CD4-positive, alpha-beta T cell (primary cell): ENCODE measurements around the gene BTBD1. TPM values are rescaled to one million over a fixed set of nuclear protein-coding genes. Genes with fewer than 3 reads are reported as not detected.
A peak's percentile ranks its signal among the peaks of the same experiment; 100 is the strongest.

Experiments used
- ATAC-seq: fragments of 200-7000 bp; cut with Tn5 transposase; one replicate; pipeline ENCODE4 v1.10.0; 2022; ENCODE audit warnings: mild to moderate bottlenecking; ENCODE audit not compliant: poor library complexity
- CTCF ChIA-PET: fragments of 350-600 bp; sonication (Branson Sonifier 250); formaldehyde crosslinking; loops from one replicate; lab custom pipeline; 2021; ENCODE audit warnings: antibody characterized with exemption, inconsistent platforms; lab: Charles Lee
- POLR2A ChIA-PET: fragments of 350-600 bp; sonication (Branson Sonifier 250); formaldehyde crosslinking; loops from one replicate; lab custom pipeline; 2021; ENCODE audit warnings: antibody characterized with exemption, inconsistent platforms; lab: Charles Lee
- DNase-seq, 14 experiments: peaks; one replicate each; pipeline ENCODE4 v3.0.0-alpha.2; 2013 to 2020; ENCODE audit warnings: mixed read lengths in 2 of 14
- H3K27ac ChIP-seq, 2 donors: one replicate each; pipeline versions ENCODE4 v1.5.1 to v1.7.0; 2013; ENCODE audit warnings: low read length in 2 of 2, low read depth in 1 of 2, mild to moderate bottlenecking in 1 of 2
- H3K27me3 ChIP-seq, 2 experiments: 1 replicate in 1 of 2; 2 replicates in 1 of 2; pipeline versions ENCODE4 v1.6.1 to v1.7.0; 2013; ENCODE audit warnings: low read length in 2 of 2, control low read depth in 1 of 2, mild to moderate bottlenecking in 1 of 2, moderate library complexity in 1 of 2; ENCODE audit not compliant: insufficient read depth in 2 of 2, control insufficient read depth in 1 of 2
- H3K36me3 ChIP-seq: one replicate; pipeline ENCODE4 v1.6.1; 2013; ENCODE audit warnings: low read length, control low read depth; ENCODE audit not compliant: insufficient read depth
- H3K4me1 ChIP-seq: one replicate; pipeline ENCODE4 v1.6.1; 2013; ENCODE audit warnings: low read length, control low read depth; ENCODE audit not compliant: insufficient read depth
- H3K4me3 ChIP-seq: one replicate; pipeline ENCODE4 v1.5.1; 2013; ENCODE audit warnings: mild to moderate bottlenecking, low read length, moderate library complexity
- H3K9me3 ChIP-seq, 2 experiments: 1 replicate in 1 of 2; 2 replicates in 1 of 2; pipeline versions ENCODE4 v1.6.1 to v1.7.0; 2013; ENCODE audit warnings: low read length in 2 of 2, mild to moderate bottlenecking in 2 of 2, control low read depth in 1 of 2, moderate library complexity in 1 of 2; ENCODE audit not compliant: control insufficient read depth in 1 of 2, insufficient read depth in 1 of 2
- H3K27ac Mint-ChIP-seq: one replicate; pipeline ENCODE4 v1.8.0; 2020; ENCODE audit warnings: mixed read lengths
- H3K27me3 Mint-ChIP-seq: one replicate; pipeline ENCODE4 v1.8.0; 2021; ENCODE audit warnings: mixed read lengths
- H3K36me3 Mint-ChIP-seq: one replicate; pipeline ENCODE4 v1.8.0; 2021; ENCODE audit warnings: low read depth, mixed read lengths
- H3K4me1 Mint-ChIP-seq: one replicate; pipeline ENCODE4 v1.8.0; 2021; ENCODE audit warnings: low read depth, mixed read lengths
- H3K4me3 Mint-ChIP-seq: one replicate; pipeline ENCODE4 v1.8.0; 2020; ENCODE audit warnings: mild to moderate bottlenecking, mixed read lengths
- H3K9me3 Mint-ChIP-seq: one replicate; pipeline ENCODE4 v1.8.0; 2020; ENCODE audit warnings: mixed read lengths
- CTCF ChIP-seq: fragments of 200-600 bp; IDR thresholded peaks from one replicate; pipeline ENCODE4 v1.8.0; 2022; ENCODE audit warnings: antibody characterized with exemption, mild to moderate bottlenecking
- intact Hi-C, 2 experiments: fragments of 100-400 bp; cut with DNase I in 1 of 2; cut with micrococcal nuclease in 1 of 2; formaldehyde crosslinking; loops; one replicate each; pipeline versions ENCODE4 v1.15.1 to v1.9.0; 2023 to 2025; cut with DNase I, micrococcal nuclease
- total RNA-seq, 174 experiments: library from RNA in 2 of 174; stranded (reverse) in 2 of 174; gene quantifications; one replicate each; pipeline ENCODE4 v1.2.3 and lab custom pipeline; 2021 to 2026

The BTBD1 gene
- total RNA-seq, 2 experiments from 2014 or later = 26.3 to 27.5 TPM

- Mint-ChIP-seq H3K36me3 (peaks cover 5% of the 10 kb centered on the region), H3K4me1 (peaks cover 13% of the 10 kb centered on the region), H3K4me3 (peak overlapping the region; percentile 70), H3K27ac (peak overlapping the region; percentile 73), H3K9me3 (no peaks in the 10 kb centered on the region), H3K27me3 (no peaks in the 10 kb centered on the region)
- Histone ChIP-seq H3K27me3 (no peaks in the 10 kb centered on the region), H3K9me3 (no peaks in the 10 kb centered on the region), H3K4me1 (peaks cover 8% of the 10 kb centered on the region), H3K4me3 (peak overlapping the region; percentile 20), H3K27ac (no peak overlapping the region), H3K36me3 (peaks cover 5% of the 10 kb centered on the region)
- POLR2A ChIA-PET = interaction anchor here (1.0 to 1.8 kb wide), 3 partner anchors 13 to 460 kb away, joined by 3 to 11 read pairs (median 6); partner anchors contain the start of genes RAMAC and RPS17
- CTCF ChIA-PET = interaction anchor here (1.2 to 1.5 kb wide), 5 partner anchors 11 to 469 kb away, joined by 3 to 16 read pairs (median 3); partner anchors contain the start of genes C15orf40 and RAMAC
- ATAC-seq (peak; percentile 95), DNase-seq (peak in 9 of 14 experiments; percentile 2 to 74 (median 11))
- intact Hi-C loops = loop anchor here in 1 of 2 experiments (5.0 kb wide), 1 partner anchor 458 kb away; the partner anchor contains the start of gene RPS17
- peak; percentile 66 for TF ChIP-seq CTCF
Observed at GRCh38 chr15:82999905-83000671, 67.0 kb downstream of the BTBD1 start.

GRCh38 chr15:82999426-82999825, 67.6 kb downstream of the BTBD1 start:
- no peaks in the 10 kb centered on the region for H3K36me3 Mint-ChIP-seq
- ChIA-PET CTCF (interaction anchor here (1.2 to 1.5 kb wide), 4 partner anchors 11 to 468 kb away, joined by 3 to 16 read pairs (median 6); partner anchors contain the start of gene C15orf40), POLR2A (interaction anchor here (1.0 to 1.8 kb wide), 3 partner anchors 13 to 459 kb away, joined by 3 to 11 read pairs (median 6); partner anchors contain the start of genes RAMAC and RPS17)
- peaks cover 8% of the 10 kb centered on the region for H3K4me1 ChIP-seq
- intact Hi-C loops = no loop called here
- no peaks in the 10 kb centered on the region for H3K9me3 Mint-ChIP-seq
- peak overlapping the region; percentile 73 for H3K27ac Mint-ChIP-seq
- no peaks in the 10 kb centered on the region for H3K27me3 ChIP-seq
- no peak overlapping the region for H3K4me3 Mint-ChIP-seq
- no peaks in the 10 kb centered on the region for H3K27me3 Mint-ChIP-seq
- ATAC-seq (no peak), DNase-seq (no peak)
- H3K4me1 Mint-ChIP-seq = peaks cover 13% of the 10 kb centered on the region
- no peaks in the 10 kb centered on the region for H3K9me3 ChIP-seq
- H3K36me3 ChIP-seq = no peaks in the 10 kb centered on the region
- no peak overlapping the region for H3K4me3 ChIP-seq
- no peak overlapping the region for H3K27ac ChIP-seq
- no peak for TF ChIP-seq CTCF

- intact Hi-C loops = no loop called here
- H3K4me1 Mint-ChIP-seq = peaks cover 13% of the 10 kb centered on the region
- no peaks in the 10 kb centered on the region for H3K9me3 ChIP-seq
- TF ChIP-seq CTCF = no peak
- no peak overlapping the region for H3K4me3 Mint-ChIP-seq
- H3K27me3 ChIP-seq = no peaks in the 10 kb centered on the region
- ChIA-PET POLR2A (interaction anchor here (0.6 to 1.2 kb wide), 2 partner anchors 10 to 72 kb away, joined by 4 to 5 read pairs; partner anchors contain the start of gene RAMAC), CTCF (no interaction called here)
- DNase-seq (no peak), ATAC-seq (no peak)
- peaks cover 7% of the 10 kb centered on the region for H3K36me3 ChIP-seq
- H3K4me1 ChIP-seq = peaks cover 8% of the 10 kb centered on the region
- H3K4me3 ChIP-seq = no peak overlapping the region
- H3K9me3 Mint-ChIP-seq = no peaks in the 10 kb centered on the region
- no peak overlapping the region for H3K27ac Mint-ChIP-seq
- no peak overlapping the region for H3K27ac ChIP-seq
- peaks cover 5% of the 10 kb centered on the region for H3K36me3 Mint-ChIP-seq
- no peaks in the 10 kb centered on the region for H3K27me3 Mint-ChIP-seq
Observed at GRCh38 chr15:82995938-82996337, 71.1 kb downstream of the BTBD1 start.
